PC-3 (cell line): Measurements from ENCODE around the gene SELPLG.

Experiments used
- CTCF ChIP-seq: fragments of 300-600 bp; sonication (generic); conservative IDR thresholded peaks from 2 replicates; pipeline ENCODE4 v1.5.1; 2017; ENCODE audit warnings: antibody characterized with exemption, low read depth, mild to moderate bottlenecking, low read length
- EZH2 ChIP-seq: fragments of 300-600 bp; sonication (generic); IDR thresholded peaks from one replicate; pipeline ENCODE4 v1.6.1; 2017; ENCODE audit warnings: antibody characterized with exemption, mild to moderate bottlenecking, low read length; ENCODE audit not compliant: unreplicated experiment
- EZH2phosphoT487 ChIP-seq: fragments of 300-600 bp; sonication (generic); IDR thresholded peaks from 2 replicates; pipeline ENCODE4 v1.6.1; 2018; ENCODE audit warnings: mild to moderate bottlenecking, antibody characterized with exemption, low read length, borderline replicate concordance

- TF ChIP-seq CTCF (no peak), EZH2phosphoT487 (no peak), EZH2 (no peak)
Measured at GRCh38 chr12:108675792-108676191, 42.1 kb upstream of the SELPLG start.
